ENCODE results near the gene CLMP.

The CLMP gene

GRCh38 chr11:123233280-123233974 is 38.4 kb upstream of the CLMP start:
- Histone ChIP-seq H3K36me3 (ENCODE audit: control insufficient read depth in 2 of 2, insufficient read depth in 1 of 2, low read length in 2 of 2) (no peaks in the 10 kb centered on the region), H3K9me3 (ENCODE audit: control insufficient read depth, insufficient read depth, low read depth, low read length) (no peaks in the 10 kb centered on the region), H3K4me1 (ENCODE audit: control insufficient read depth, insufficient read depth, low read length) (no peaks in the 10 kb centered on the region), H3K4me3 (ENCODE audit: low read depth, low read length) (no peak overlapping the region), H3K27ac (ENCODE audit: extremely low read depth, low read depth, low read length) (no peak overlapping the region)
- ChIA-PET CTCF (interaction anchor here (0.6 to 3.8 kb wide), 5 partner anchors 14 to 343 kb away, joined by 3 to 16 read pairs (median 3); no protein-coding TSS in a partner anchor), POLR2A (no interaction called here)
- TF ChIP-seq HOXD13 (CRISPR knock-in tag; IDR thresholded peaks at IDR 0.05; ENCODE audit: borderline replicate concordance): no peak
- TF ChIP-seq ZNF121 (tag by site-specific recombination; IDR thresholded peaks at IDR 0.05): no peak
- no peak for TF ChIP-seq ZBTB10 (tag by site-specific recombination; IDR thresholded peaks at IDR 0.05)
- no peak for TF ChIP-seq ZNF2 (tag by site-specific recombination; IDR thresholded peaks at IDR 0.05)
- TF ChIP-seq WT1 (tag by site-specific recombination; IDR thresholded peaks at IDR 0.05): no peak
- TF ChIP-seq ZNF777 (tag by site-specific recombination; IDR thresholded peaks at IDR 0.05; ENCODE audit: borderline replicate concordance): no peak
- TF ChIP-seq ZNF148 (tag by site-specific recombination; IDR thresholded peaks at IDR 0.05; ENCODE audit: borderline replicate concordance): no peak

GRCh38 chr11:123231777-123232176 is 36.7 kb upstream of the CLMP start:
- no peaks in the 10 kb centered on the region for H3K9me3 ChIP-seq (ENCODE audit: control insufficient read depth, insufficient read depth, low read depth, low read length)
- H3K4me1 ChIP-seq (ENCODE audit: control insufficient read depth, insufficient read depth, low read length): no peaks in the 10 kb centered on the region
- ChIA-PET POLR2A (interaction anchor here (0.7 kb wide), 1 partner anchor 170 kb away, joined by 5 read pairs; the partner anchor contains the start of gene HSPA8), CTCF (interaction anchor here (0.6 to 3.8 kb wide), 6 partner anchors 15 to 381 kb away, joined by 3 to 16 read pairs (median 4); no protein-coding TSS in a partner anchor)
- TF ChIP-seq ZNF645 (tag by site-specific recombination; IDR thresholded peaks at IDR 0.05) (no peak), ZNF580 (tag by site-specific recombination; IDR thresholded peaks at IDR 0.05) (no peak), SETDB1 (IDR thresholded peaks at IDR 0.05; ENCODE audit: insufficient read length, low read length) (no peak), ZNF416 (tag by site-specific recombination; IDR thresholded peaks at IDR 0.05) (no peak), ZNF274 (IDR thresholded peaks at IDR 0.05; ENCODE audit: low read length) (no peak), ZNF274 (tag by site-specific recombination; IDR thresholded peaks at IDR 0.05; ENCODE audit: borderline replicate concordance) (no peak), ZNF571 (tag by site-specific recombination; IDR thresholded peaks at IDR 0.05) (no peak), PRDM10 (tag by site-specific recombination; IDR thresholded peaks at IDR 0.05) (no peak), ZNF48 (tag by site-specific recombination; IDR thresholded peaks at IDR 0.05) (no peak), ZFP3 (tag by site-specific recombination; IDR thresholded peaks at IDR 0.05; ENCODE audit: low read depth) (no peak), ZNF837 (tag by site-specific recombination; IDR thresholded peaks at IDR 0.05) (no peak)
- no peak overlapping the region for H3K27ac ChIP-seq (ENCODE audit: extremely low read depth, low read depth, low read length)
- no peaks in the 10 kb centered on the region for H3K36me3 ChIP-seq (ENCODE audit: control insufficient read depth in 2 of 2, insufficient read depth in 1 of 2, low read length in 2 of 2)
- no peak overlapping the region for H3K4me3 ChIP-seq (ENCODE audit: low read depth, low read length)
